ELF-1 (cell line): ENCODE measurements around the gene RGR.

Source experiments
- DNase-seq: peaks from one replicate; pipeline ENCODE4 v3.0.0-alpha.2; 2016; ENCODE audit warnings: low read depth, low spot score

The RGR gene

GRCh38 chr10:84221916-84222315 is 22.9 kb upstream of the RGR start:
- no peak for DNase-seq

GRCh38 chr10:84224411-84225028 is 20.3 kb upstream of the RGR start:
- DNase-seq: peak; percentile 61

DNA sequence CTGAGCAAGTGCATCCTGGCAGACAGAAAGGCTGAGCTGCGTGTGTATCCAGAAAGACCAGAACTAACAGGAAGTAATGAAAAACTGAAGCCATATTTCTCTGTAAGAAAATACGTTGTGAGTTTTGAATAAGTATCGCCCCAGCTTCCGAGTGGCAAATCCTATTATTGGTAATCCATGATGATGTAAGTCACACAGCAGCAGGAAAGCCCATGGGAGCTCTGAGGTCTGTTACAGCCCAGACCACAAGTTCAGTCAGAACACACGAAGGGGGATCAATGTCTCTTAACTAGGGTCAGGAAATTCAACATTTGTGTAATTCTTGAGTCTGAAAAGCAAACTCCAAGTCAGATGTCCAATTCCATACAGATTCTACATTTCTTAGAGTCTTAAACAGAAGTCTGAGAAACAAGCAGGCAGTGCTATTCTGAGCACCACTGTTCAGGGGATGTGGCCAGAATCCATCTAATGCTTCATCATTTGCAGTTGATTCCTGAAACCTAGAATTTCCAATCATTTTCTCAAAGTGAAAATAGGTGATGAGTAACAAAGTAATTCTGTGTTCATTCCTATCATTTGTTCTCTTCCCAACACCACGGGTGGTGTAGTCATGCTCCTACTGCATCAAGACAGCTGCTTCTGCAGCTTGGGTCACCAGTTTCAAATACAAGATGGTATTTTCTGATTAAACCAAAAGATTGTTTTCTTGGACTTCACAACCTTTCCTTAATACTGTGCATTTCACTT is 19.3 kb upstream of the RGR start, which contains the start of gene LRIT2:
Gene LRIT2, minus strand, starts transcription at position 118 of the 747 bp plus-strand sequence. Its CDS starts 24 bp downstream, at position 94.
- DNase-seq: no peak

- no peak for DNase-seq
Observed at GRCh38 chr10:84226616-84227015, 18.2 kb upstream of the RGR start.

DNA sequence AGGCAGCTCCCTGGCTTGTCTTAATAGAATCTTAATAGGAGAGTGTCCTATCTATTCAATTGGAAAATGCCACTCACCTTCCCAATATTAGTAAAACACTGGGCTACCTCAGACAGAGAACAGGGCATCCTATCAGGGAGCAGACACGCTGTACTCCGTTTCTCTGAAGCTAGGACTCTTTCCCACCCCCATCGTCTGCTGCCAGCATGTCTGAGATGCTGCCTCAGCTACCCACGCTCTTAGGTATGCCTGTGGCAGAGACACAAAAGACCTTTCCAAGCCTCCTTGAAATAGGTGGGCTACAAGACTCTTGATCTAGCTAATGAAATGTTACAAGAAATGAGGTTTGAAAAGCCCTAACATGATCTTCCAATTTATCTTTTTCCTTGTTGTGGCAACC is 17.0 kb upstream of the RGR start:
- no peak for DNase-seq

DNA sequence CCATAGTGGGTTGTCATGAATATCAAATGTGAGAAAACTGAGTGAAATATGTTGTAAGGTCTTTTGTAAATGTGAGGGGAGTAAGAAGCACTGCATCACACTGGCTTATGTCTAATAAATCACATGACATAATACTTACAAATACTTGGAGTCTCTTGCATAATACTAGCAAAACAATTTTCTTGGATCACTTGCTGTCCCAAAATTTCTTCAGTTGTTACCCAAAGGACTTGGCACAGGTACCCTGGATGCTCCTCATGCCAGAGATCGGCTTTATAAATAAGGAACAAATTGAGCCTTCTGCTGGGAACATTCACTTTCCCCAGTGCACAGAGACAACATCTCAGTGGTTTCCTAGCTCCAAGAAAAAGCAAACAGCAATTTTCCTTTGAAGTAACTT is 14.5 kb upstream of the RGR start:
- no peak for DNase-seq

- DNase-seq: no peak
Observed at GRCh38 chr10:84232376-84232775, 12.5 kb upstream of the RGR start.

DNA sequence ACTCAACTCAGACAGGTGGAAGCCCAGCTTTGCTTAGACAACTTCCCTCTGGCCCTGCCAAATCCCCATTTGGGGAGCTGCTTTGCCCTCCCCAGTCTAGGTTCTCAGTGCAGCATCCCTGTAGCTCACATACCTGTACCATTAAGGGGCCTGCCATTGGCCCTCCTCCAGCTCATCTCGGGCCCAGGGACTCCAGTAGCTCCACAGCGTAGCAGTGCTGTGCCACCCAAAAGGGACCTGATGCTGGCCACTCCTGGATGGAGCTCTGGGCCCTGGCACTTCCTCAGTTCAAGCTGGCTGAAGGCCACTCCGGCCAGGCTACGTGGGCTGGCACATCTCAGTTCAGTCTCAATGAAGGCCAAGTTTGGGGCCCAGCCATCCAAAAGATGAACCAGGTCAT is 10.9 kb upstream of the RGR start:
- DNase-seq: no peak

DNA sequence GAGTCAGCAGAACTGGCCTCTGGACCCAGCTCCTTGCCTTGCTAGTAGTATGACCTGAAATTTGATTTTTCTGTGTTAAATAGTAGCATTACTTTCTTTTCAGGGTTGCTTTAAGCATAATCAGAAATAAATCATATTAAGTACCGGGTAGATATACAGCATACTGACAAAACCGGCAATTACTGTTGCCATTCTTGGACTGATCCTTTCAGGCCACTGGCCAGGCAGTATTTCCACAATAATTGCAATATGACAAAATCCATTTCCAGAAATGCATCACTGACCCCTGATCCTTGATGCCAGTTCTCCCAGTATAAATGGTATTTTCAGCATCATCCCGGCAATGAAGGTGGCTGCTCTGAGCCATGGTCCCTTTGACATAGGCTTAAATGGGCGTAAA is 10.4 kb upstream of the RGR start:
- no peak for DNase-seq

DNA sequence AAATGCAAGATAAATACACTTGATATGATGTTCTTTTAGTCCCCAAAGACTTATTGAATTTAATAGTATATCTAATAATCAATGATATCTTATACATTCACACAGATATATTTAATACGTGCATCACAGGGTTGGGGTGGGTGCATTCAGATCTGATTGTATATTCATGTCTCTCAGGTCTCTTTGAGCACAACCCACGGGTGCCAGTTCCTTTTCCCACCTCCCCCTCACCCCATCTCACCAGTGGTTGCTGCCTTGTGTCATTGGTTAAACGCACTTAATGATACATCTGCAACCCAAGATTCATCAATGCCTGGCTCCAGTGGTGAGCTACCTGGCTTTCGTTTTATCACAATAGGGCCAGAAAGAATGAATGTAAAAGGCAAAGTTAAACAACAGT is 9.8 kb upstream of the RGR start:
- no peak for DNase-seq

- no peak for DNase-seq
Observed at GRCh38 chr10:84236807-84237198, 8.1 kb upstream of the RGR start.

GRCh38 chr10:84237199-84238051 is 7.4 kb upstream of the RGR start:
- DNase-seq: peak; percentile 78

- no peak for DNase-seq
Observed at GRCh38 chr10:84238909-84239308, 5.9 kb upstream of the RGR start.

- no peak for DNase-seq
Observed at GRCh38 chr10:84241185-84241790, 3.6 kb upstream of the RGR start, which contains the start of gene LRIT1. TSS of gene LRIT1 (minus strand) at chr10:84241546. CDS start at chr10:84241439, 107 bp downstream.

DNA sequence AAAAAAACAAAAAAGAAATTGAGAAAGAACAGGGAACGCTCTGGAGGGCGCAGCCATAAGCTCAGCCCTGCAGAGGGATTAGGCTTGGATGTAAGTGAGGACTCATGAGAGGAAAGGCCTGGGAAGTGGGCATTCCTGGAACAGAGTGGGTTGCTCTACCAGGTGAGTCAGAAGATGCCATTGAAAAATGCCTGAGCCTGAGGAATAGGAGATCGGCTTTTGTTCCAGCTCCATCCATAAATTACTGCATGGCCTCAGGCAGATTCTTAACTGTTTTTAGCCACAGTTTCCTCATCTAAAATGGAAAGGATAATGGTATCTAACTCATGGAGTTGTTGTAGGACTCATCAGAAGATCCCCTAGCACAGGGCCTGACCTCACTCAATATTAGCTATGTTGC is 1.1 kb upstream of the RGR start:
- DNase-seq: peak; percentile 18

DNA sequence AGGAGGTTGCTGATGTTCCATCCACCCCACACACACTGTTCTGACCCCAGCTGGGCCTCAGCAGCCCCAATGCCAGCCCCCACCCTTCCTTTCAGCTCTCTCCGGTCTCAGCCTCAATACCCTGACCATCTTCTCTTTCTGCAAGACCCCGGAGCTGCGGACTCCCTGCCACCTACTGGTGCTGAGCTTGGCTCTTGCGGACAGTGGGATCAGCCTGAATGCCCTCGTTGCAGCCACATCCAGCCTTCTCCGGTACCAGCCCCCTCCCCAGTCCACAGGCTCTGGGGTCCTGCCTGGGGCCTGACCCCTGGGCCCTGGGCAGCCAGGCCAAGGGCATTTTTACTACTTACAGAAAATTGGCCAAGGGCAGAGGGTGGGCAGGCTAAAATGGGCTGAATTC is 2.6 kb downstream of the RGR start:
- DNase-seq: no peak

DNA sequence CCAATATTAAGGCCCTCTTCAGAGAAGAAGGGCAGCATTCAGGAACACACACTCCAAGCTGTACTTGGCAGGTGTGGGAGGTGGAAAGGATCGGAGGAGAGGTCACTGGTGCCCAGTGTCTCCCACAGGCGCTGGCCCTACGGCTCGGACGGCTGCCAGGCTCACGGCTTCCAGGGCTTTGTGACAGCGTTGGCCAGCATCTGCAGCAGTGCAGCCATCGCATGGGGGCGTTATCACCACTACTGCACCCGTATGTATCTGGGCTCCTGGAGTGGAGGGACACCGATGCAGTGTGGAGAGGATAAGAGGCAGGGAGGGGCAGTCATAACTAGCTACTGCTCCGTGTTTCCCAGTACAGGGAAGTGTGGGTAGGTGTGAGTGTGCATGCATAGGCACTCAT is 3.9 kb downstream of the RGR start:
- DNase-seq: no peak

GRCh38 chr10:84254552-84255478 is 10.0 kb downstream of the RGR start:
- DNase-seq: no peak

DNA sequence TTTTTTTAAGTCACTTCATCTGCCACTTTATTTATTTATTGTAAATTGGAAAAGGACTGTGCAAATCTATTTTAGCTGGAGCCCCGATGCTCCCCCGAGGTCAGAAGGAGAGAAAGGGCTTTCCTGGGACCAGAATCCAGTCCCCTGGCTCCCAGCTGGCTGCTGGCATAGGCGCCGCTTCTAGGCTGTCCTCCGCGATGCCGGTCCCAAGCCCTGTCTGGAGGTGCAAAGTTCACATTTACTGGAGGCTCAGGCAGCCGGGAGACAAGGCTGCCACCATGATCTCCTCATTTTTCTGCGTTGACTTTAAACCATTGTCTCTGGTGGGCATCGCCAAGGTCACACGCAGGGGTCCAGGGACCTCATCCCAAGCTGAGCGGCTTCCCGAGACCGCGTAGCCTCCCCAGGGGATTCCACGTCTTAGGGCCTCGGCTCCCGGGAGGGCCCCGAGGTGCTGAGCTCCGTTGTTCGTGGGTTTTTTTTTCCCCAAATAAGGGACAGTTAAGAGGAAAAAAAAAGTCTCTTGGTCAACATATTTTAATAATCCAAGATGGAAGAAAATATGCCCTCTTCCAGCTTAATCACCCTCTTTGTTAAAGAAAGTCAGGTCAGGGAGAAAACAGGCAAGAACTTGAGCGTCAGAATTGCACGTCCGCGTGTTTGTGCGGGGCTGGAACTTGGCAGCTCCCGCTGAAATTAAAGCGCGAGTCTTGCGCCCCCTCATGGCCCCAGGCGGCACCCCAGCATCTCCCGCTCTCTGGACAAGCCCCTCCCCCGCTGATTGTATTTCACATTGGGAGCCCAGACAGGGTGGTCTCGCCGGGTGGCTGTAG is 11.9 kb downstream of the RGR start:
- DNase-seq: peak; percentile 83
